HG02678 (cell line): Measurements from ENCODE around the gene TMEM50B.

Experiments used
- ATAC-seq: cut with Tn5 transposase; IDR thresholded peaks from one replicate; pipeline ENCODE4 v1.9.1; 2021; ENCODE audit warnings: mild to moderate bottlenecking, moderate library complexity; ENCODE audit not compliant: unreplicated experiment

The TMEM50B gene

GRCh38 chr21:33401630-33401992, 78.2 kb downstream of the TMEM50B start:
- no peak for ATAC-seq
